MCF 10A (cell line): ENCODE data around the gene RETN. TPM values are rescaled to one million over a fixed set of nuclear protein-coding genes. Genes with fewer than 3 reads are reported as not detected.

ENCODE experiments used
- BruUV-seq: library from RNA; stranded (reverse); fragments of 400-500 nt; replicated peaks from 2 replicates; lab custom pipeline; 2021; lab: Mats Ljungman, UMichigan
- CTCF ChIA-PET: fragments of 300-600 bp; sonication (Branson Sonifier 250); formaldehyde crosslinking; extraction: SDS; loops from one replicate; lab custom pipeline; 2021; ENCODE audit warnings: antibody characterized with exemption, inconsistent platforms; lab: Yijun Ruan, JAX
- POLR2A ChIA-PET: fragments of 300-600, 350-650 bp; sonication (Branson Sonifier 250); formaldehyde crosslinking; extraction: SDS; loops from one replicate; lab custom pipeline; 2020; ENCODE audit warnings: antibody characterized with exemption, inconsistent platforms; lab: Yijun Ruan, JAX
- DNase-seq: peaks from one replicate; pipeline ENCODE4 v3.0.0-alpha.2; 2018; ENCODE audit not compliant: unreplicated experiment
- H3K27ac Mint-ChIP-seq: one replicate; pipeline ENCODE4 v1.8.0; 2022; ENCODE audit warnings: mild to moderate bottlenecking, low read depth, mixed read lengths; ENCODE audit not compliant: unreplicated experiment
- H3K27me3 Mint-ChIP-seq: one replicate; pipeline ENCODE4 v1.8.0; 2022; ENCODE audit warnings: mixed read lengths; ENCODE audit not compliant: insufficient read depth, unreplicated experiment
- H3K36me3 Mint-ChIP-seq: one replicate; pipeline ENCODE4 v1.8.0; 2022; ENCODE audit warnings: mild to moderate bottlenecking, moderate library complexity, mixed read lengths; ENCODE audit not compliant: insufficient read depth, unreplicated experiment
- H3K4me1 Mint-ChIP-seq: one replicate; pipeline ENCODE4 v1.8.0; 2022; ENCODE audit warnings: mixed read lengths; ENCODE audit not compliant: insufficient read depth, unreplicated experiment
- H3K4me3 Mint-ChIP-seq: one replicate; pipeline ENCODE4 v1.8.0; 2022; ENCODE audit warnings: mild to moderate bottlenecking, moderate library complexity, mixed read lengths; ENCODE audit not compliant: unreplicated experiment
- H3K9me3 Mint-ChIP-seq: one replicate; pipeline ENCODE4 v1.8.0; 2022; ENCODE audit warnings: mixed read lengths; ENCODE audit not compliant: unreplicated experiment
- CTCF ChIP-seq: fragments of 200-600 bp; IDR thresholded peaks from one replicate; pipeline ENCODE4 v1.8.0; 2022; ENCODE audit warnings: antibody characterized with exemption, mild to moderate bottlenecking; ENCODE audit not compliant: unreplicated experiment
- intact Hi-C: fragments of 100-400 bp; cut with micrococcal nuclease; formaldehyde crosslinking; loops from 2 replicates; pipeline ENCODE4 v1.14.1; 2022
- total RNA-seq: library from RNA; stranded (reverse); gene quantifications from 2 replicates; pipeline ENCODE4 v1.2.3, GENCODE V29; 2022

The RETN gene
- total RNA-seq, 1 experiment from 2014 or later = not detected

- intact Hi-C loops = no loop called here
- Mint-ChIP-seq H3K9me3 (no peaks in the 10 kb centered on the region), H3K27me3 (peaks cover 16% of the 10 kb centered on the region), H3K27ac (no peak overlapping the region), H3K36me3 (no peaks in the 10 kb centered on the region), H3K4me1 (no peaks in the 10 kb centered on the region), H3K4me3 (no peak overlapping the region)
- no peak for DNase-seq
- ChIA-PET POLR2A (no interaction called here), CTCF (no interaction called here)
- no TSS peak for BruUV-seq
- no peak for TF ChIP-seq CTCF
These were observed 41.1 kb downstream of the RETN start for GRCh38 chr19:7709932-7710460.

- H3K9me3 Mint-ChIP-seq = no peaks in the 10 kb centered on the region
- POLR2A ChIA-PET = no interaction called here
- no peak overlapping the region for H3K4me3 Mint-ChIP-seq
- no TSS peak for BruUV-seq
- CTCF ChIA-PET = interaction anchor here (0.6 to 1.0 kb wide), 2 partner anchors 142 to 563 kb away, joined by 3 to 4 read pairs; no protein-coding TSS in a partner anchor
- H3K36me3 Mint-ChIP-seq = no peaks in the 10 kb centered on the region
- H3K4me1 Mint-ChIP-seq = no peaks in the 10 kb centered on the region
- H3K27ac Mint-ChIP-seq = no peak overlapping the region
- no peak for TF ChIP-seq CTCF
- no peak for DNase-seq
- intact Hi-C loops = no loop called here
- peaks cover 16% of the 10 kb centered on the region for H3K27me3 Mint-ChIP-seq
These were observed 41.8 kb downstream of the RETN start for GRCh38 chr19:7710616-7711015.

- CTCF ChIA-PET = no interaction called here
- Mint-ChIP-seq H3K27me3 (no peaks in the 10 kb centered on the region), H3K36me3 (no peaks in the 10 kb centered on the region), H3K4me1 (no peaks in the 10 kb centered on the region), H3K9me3 (no peaks in the 10 kb centered on the region), H3K4me3 (no peak overlapping the region), H3K27ac (no peak overlapping the region)
- POLR2A ChIA-PET = no interaction called here
- no peak for TF ChIP-seq CTCF
- intact Hi-C loops = no loop called here
- DNase-seq = no peak
- no TSS peak for BruUV-seq
These were observed 46.8 kb downstream of the RETN start for GRCh38 chr19:7715671-7716070.

GRCh38 chr19:7716762-7717161 is 47.9 kb downstream of the RETN start:
- CTCF ChIA-PET = interaction anchor here (0.6 kb wide), 1 partner anchor 885 kb away, joined by 3 read pairs; no protein-coding TSS in a partner anchor
- no peaks in the 10 kb centered on the region for H3K36me3 Mint-ChIP-seq
- H3K9me3 Mint-ChIP-seq = no peaks in the 10 kb centered on the region
- no peak overlapping the region for H3K27ac Mint-ChIP-seq
- no TSS peak for BruUV-seq
- no peaks in the 10 kb centered on the region for H3K4me1 Mint-ChIP-seq
- DNase-seq = no peak
- H3K4me3 Mint-ChIP-seq = no peak overlapping the region
- no peak for TF ChIP-seq CTCF
- POLR2A ChIA-PET = no interaction called here
- intact Hi-C loops = no loop called here
- H3K27me3 Mint-ChIP-seq = no peaks in the 10 kb centered on the region
